ENCODE data around the gene SLC13A3.

Gene SLC13A3

GRCh38 chr20:46642265-46642968 lies 8.8 kb downstream of the SLC13A3 start:
- TF ChIP-seq ZFX (IDR thresholded peaks at IDR 0.05), result no peak
- TF ChIP-seq, protein P1, sequence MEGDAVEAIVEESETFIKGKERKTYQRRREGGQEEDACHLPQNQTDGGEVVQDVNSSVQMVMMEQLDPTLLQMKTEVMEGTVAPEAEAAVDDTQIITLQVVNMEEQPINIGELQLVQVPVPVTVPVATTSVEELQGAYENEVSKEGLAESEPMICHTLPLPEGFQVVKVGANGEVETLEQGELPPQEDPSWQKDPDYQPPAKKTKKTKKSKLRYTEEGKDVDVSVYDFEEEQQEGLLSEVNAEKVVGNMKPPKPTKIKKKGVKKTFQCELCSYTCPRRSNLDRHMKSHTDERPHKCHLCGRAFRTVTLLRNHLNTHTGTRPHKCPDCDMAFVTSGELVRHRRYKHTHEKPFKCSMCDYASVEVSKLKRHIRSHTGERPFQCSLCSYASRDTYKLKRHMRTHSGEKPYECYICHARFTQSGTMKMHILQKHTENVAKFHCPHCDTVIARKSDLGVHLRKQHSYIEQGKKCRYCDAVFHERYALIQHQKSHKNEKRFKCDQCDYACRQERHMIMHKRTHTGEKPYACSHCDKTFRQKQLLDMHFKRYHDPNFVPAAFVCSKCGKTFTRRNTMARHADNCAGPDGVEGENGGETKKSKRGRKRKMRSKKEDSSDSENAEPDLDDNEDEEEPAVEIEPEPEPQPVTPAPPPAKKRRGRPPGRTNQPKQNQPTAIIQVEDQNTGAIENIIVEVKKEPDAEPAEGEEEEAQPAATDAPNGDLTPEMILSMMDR (conservative IDR thresholded peaks at IDR 0.05), result no peak
- H3K27ac ChIP-seq, result no peak overlapping the region

- H3K27ac ChIP-seq, result no peak overlapping the region
- TF ChIP-seq ZFX (IDR thresholded peaks at IDR 0.05), result no peak
- TF ChIP-seq, protein P1 (conservative IDR thresholded peaks at IDR 0.05), result no peak
These were observed 9.8 kb downstream of the SLC13A3 start for GRCh38 chr20:46641424-46641823.

DNA sequence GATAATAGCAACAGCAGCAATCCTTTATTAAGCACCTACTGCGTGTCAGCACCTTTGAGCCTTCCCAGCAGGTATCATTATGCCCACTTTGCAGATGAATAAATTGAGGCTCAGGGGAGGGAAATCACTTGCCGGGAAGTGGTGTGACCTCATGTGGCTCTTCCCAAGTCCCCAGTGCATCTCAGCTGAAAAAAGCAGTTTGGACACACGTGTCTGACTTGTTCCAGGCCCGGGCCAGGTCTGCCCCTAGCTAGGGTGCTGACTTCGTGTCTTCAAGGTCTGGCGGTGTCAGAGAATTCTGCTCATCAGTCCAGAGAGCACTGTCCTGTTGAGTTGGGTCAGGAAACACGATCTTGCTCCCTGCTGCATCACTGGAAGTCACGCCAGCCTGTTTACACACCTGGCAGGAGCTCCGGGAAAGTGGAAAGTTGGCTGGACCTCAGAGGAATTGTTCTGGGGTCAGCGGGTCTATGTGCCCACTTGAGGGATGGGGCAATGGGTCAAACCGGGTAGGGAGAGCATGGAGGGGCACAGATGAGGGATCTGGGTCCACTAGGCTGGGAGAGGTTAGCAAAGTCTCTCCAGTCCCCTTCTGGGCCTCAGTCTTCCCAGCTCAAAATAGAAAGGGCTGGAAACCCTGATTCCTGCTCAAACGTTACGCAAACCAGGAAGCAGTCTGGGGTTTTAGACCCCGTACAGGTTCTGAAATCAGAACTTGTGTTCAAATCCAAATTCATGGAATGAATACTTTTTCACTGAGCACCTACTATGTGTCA lies 10.5 kb downstream of the SLC13A3 start:
- TF ChIP-seq, protein P1 (conservative IDR thresholded peaks at IDR 0.05), result no peak
- TF ChIP-seq ZFX (IDR thresholded peaks at IDR 0.05), result no peak
- peak overlapping the region; percentile 7 for H3K27ac ChIP-seq

GRCh38 chr20:46640044-46640443 lies 11.2 kb downstream of the SLC13A3 start:
- peak overlapping the region; percentile 7; the same call in 1 of the 2 replicates for H3K27ac ChIP-seq
- TF ChIP-seq ZFX (IDR thresholded peaks at IDR 0.05), result no peak
- TF ChIP-seq, protein P1 (conservative IDR thresholded peaks at IDR 0.05), result no peak

DNA sequence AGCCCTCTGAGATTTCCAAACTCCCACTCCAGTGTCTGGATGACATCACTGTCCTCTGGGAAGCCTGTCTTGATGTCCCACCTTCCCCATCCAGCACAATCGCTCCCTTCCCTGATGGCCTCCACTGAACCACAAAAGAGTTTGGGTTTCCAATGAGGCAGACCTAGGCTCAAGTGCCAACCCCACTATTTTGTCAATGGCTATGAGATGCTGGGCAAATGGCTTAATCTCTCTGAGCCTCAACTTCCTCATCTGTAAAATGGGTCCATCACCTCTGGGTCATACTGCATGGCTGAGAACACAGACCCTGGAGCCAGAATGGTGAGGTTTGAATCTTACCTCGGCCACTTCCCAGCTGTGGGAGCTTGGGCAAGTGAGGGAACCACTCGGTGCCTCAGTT lies 11.7 kb downstream of the SLC13A3 start:
- H3K27ac ChIP-seq, result no peak overlapping the region
- TF ChIP-seq, protein P1 (conservative IDR thresholded peaks at IDR 0.05), result no peak
- TF ChIP-seq ZFX (IDR thresholded peaks at IDR 0.05), result no peak

- TF ChIP-seq ZFX (IDR thresholded peaks at IDR 0.05), result no peak
- TF ChIP-seq, protein P1 (conservative IDR thresholded peaks at IDR 0.05), result no peak
These were observed 12.4 kb downstream of the SLC13A3 start for GRCh38 chr20:46638898-46639274.

More at GRCh38 chr20:46638898-46639274, 12.4 kb downstream of the SLC13A3 start:
- H3K27ac ChIP-seq, result no peak overlapping the region

Measured in C4-2B (cell line).